HepG2 (cell line): ENCODE data around the gene MARS1. TPM values are rescaled to one million over a fixed set of nuclear protein-coding genes. Genes with fewer than 3 reads are reported as not detected.

Experiments
- ERF ChIP-seq: IDR thresholded peaks from 2 replicates; pipeline ENCODE4 v1.6.1; 2018; ENCODE audit warnings: missing biosample characterization, missing genetic modification reagents
- GABPB1 ChIP-seq: IDR thresholded peaks from 2 replicates; pipeline ENCODE4 v1.6.1; 2016; ENCODE audit warnings: mild to moderate bottlenecking, missing genetic modification reagents, moderate library complexity, missing compliant biosample characterization
- GATAD2A ChIP-seq: IDR thresholded peaks from 2 replicates; pipeline ENCODE4 v1.6.1; 2016
- GFI1 ChIP-seq: sonication (generic); formaldehyde crosslinking; IDR thresholded peaks from 2 replicates; pipeline ENCODE4 v1.5.0; 2020; ENCODE audit warnings: missing genetic modification reagents, mild to moderate bottlenecking, borderline replicate concordance
- HNRNPUL1 ChIP-seq: fragments of 200-400 bp; formaldehyde crosslinking; IDR thresholded peaks from 2 replicates; pipeline ENCODE4 v1.6.1; 2017; ENCODE audit warnings: low read depth, mild to moderate bottlenecking, low read length, moderate library complexity
- LBX2 ChIP-seq: sonication (generic); formaldehyde crosslinking; IDR thresholded peaks from 2 replicates; pipeline ENCODE4 v1.5.0; 2020; ENCODE audit warnings: missing genetic modification reagents, mild to moderate bottlenecking, borderline replicate concordance
- PTBP1 ChIP-seq: fragments of 200-400 bp; formaldehyde crosslinking; IDR thresholded peaks from 2 replicates; pipeline ENCODE4 v1.6.1; 2018; ENCODE audit warnings: low read length, low read depth; ENCODE audit not compliant: poor library complexity, severe bottlenecking
- RORA ChIP-seq: sonication (generic); formaldehyde crosslinking; IDR thresholded peaks from 2 replicates; pipeline ENCODE4 v1.5.0; 2020; ENCODE audit warnings: mild to moderate bottlenecking, missing genetic modification reagents, moderate library complexity
- SNAI1 ChIP-seq: sonication (generic); formaldehyde crosslinking; IDR thresholded peaks from 2 replicates; pipeline ENCODE4 v1.5.0; 2020; ENCODE audit warnings: mild to moderate bottlenecking, missing genetic modification reagents, borderline replicate concordance
- SRSF9 ChIP-seq: fragments of 200-400 bp; formaldehyde crosslinking; IDR thresholded peaks from 2 replicates; pipeline ENCODE4 v1.6.1; 2018; ENCODE audit warnings: borderline replicate concordance, mild to moderate bottlenecking, low read depth, low read length; ENCODE audit not compliant: insufficient read depth, poor library complexity, severe bottlenecking
- ZBTB34 ChIP-seq: sonication (generic); formaldehyde crosslinking; IDR thresholded peaks from 2 replicates; pipeline ENCODE4 v1.8.0; 2022; ENCODE audit warnings: mild to moderate bottlenecking, missing genetic modification reagents
- ZNF367 ChIP-seq: sonication (generic); formaldehyde crosslinking; IDR thresholded peaks from 2 replicates; pipeline ENCODE4 v1.4.0; 2020; ENCODE audit warnings: missing genetic modification reagents, borderline replicate concordance
- ZNF574 ChIP-seq: sonication (generic); formaldehyde crosslinking; IDR thresholded peaks from 2 replicates; pipeline ENCODE4 v1.4.0; 2020; ENCODE audit warnings: missing genetic modification reagents
- ZNF616 ChIP-seq: sonication (generic); formaldehyde crosslinking; IDR thresholded peaks from 2 replicates; pipeline ENCODE4 v1.5.0; 2020; ENCODE audit warnings: low read depth, mild to moderate bottlenecking, missing genetic modification reagents
- ZNF720 ChIP-seq: sonication (generic); formaldehyde crosslinking; IDR thresholded peaks from 2 replicates; pipeline ENCODE4 v1.4.0; 2020; ENCODE audit warnings: missing genetic modification reagents
- polyA plus RNA-seq, 8 experiments: library from polyadenylated mRNA; depleted of rRNA in 3 of 8; stranded (reverse) in 7 of 8; unstranded in 1 of 8; fragments of >200 nt; fragmentation: Illumina TruSeq in 4 of 8; extraction: Trizol in 4 of 8; gene quantifications; 2 replicates each; pipeline versions ENCODE4 v1.2.1 to v1.2.3, GENCODE V29; 2011 to 2016; ENCODE audit warnings: low read depth in 4 of 8, missing spikeins in 1 of 8, mixed read lengths in 1 of 8; ENCODE audit not compliant: insufficient read depth in 1 of 8
- total RNA-seq, 5 experiments: library from RNA; depleted of rRNA; stranded (reverse); fragments of >200 nt; fragmentation: Illumina TruSeq; extraction: Trizol; gene quantifications; 2 replicates each; pipeline ENCODE4 v1.2.3, GENCODE V29; 2016; ENCODE audit warnings: low read depth in 1 of 5
- TF ChIP-seq, protein P1 (sequence below), 2 experiments: sonication (generic) in 1 of 2; formaldehyde crosslinking in 1 of 2; IDR thresholded peaks; 2 replicates each; pipeline versions ENCODE4 v1.6.1 to v1.9.0; 2014 to 2022; ENCODE audit warnings: antibody characterized with exemption in 1 of 2, borderline replicate concordance in 1 of 2, inconsistent platforms in 1 of 2, low read depth in 1 of 2, missing genetic modification reagents in 1 of 2
- TF ChIP-seq, protein P2 (sequence below): sonication (generic); IDR thresholded peaks from 2 replicates; pipeline ENCODE4 v1.6.1; 2016; ENCODE audit warnings: low read depth, borderline replicate concordance

Gene MARS1
- total and polyA plus RNA-seq, 2 of the 13 experiments (the other 11 are each of a cell fraction or from before 2014, with no cell fraction given): 115 to 181 TPM

GRCh38 chr12:57459055-57459749, 28.7 kb upstream of the MARS1 start (continued):
- peak; percentile 38 for TF ChIP-seq ZNF574 (CRISPR knock-in tag)
- TF ChIP-seq GATAD2A: no peak
- TF ChIP-seq, protein P1, sequence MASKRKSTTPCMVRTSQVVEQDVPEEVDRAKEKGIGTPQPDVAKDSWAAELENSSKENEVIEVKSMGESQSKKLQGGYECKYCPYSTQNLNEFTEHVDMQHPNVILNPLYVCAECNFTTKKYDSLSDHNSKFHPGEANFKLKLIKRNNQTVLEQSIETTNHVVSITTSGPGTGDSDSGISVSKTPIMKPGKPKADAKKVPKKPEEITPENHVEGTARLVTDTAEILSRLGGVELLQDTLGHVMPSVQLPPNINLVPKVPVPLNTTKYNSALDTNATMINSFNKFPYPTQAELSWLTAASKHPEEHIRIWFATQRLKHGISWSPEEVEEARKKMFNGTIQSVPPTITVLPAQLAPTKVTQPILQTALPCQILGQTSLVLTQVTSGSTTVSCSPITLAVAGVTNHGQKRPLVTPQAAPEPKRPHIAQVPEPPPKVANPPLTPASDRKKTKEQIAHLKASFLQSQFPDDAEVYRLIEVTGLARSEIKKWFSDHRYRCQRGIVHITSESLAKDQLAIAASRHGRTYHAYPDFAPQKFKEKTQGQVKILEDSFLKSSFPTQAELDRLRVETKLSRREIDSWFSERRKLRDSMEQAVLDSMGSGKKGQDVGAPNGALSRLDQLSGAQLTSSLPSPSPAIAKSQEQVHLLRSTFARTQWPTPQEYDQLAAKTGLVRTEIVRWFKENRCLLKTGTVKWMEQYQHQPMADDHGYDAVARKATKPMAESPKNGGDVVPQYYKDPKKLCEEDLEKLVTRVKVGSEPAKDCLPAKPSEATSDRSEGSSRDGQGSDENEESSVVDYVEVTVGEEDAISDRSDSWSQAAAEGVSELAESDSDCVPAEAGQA (IDR thresholded peaks at IDR 0.05; ENCODE audit: low read depth): no peak
- TF ChIP-seq, protein P1 (CRISPR knock-in tag; IDR thresholded peaks at IDR 0.05; ENCODE audit: borderline replicate concordance): no peak
- no peak for TF ChIP-seq RORA
- TF ChIP-seq HNRNPUL1: no peak
- no peak for TF ChIP-seq PTBP1
- TF ChIP-seq ZNF720: no peak
- no peak for TF ChIP-seq LBX2
- TF ChIP-seq ZNF367 (CRISPR knock-in tag): no peak
- no peak for TF ChIP-seq ERF
- TF ChIP-seq, protein P2, sequence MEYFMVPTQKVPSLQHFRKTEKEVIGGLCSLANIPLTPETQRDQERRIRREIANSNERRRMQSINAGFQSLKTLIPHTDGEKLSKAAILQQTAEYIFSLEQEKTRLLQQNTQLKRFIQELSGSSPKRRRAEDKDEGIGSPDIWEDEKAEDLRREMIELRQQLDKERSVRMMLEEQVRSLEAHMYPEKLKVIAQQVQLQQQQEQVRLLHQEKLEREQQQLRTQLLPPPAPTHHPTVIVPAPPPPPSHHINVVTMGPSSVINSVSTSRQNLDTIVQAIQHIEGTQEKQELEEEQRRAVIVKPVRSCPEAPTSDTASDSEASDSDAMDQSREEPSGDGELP: no peak
- TF ChIP-seq GABPB1 (CRISPR knock-in tag): peak; percentile 23; the same call in 1 of the 2 replicates
- no peak for TF ChIP-seq ZNF616 (CRISPR knock-in tag)
- 0 out of 2 replicates have a peak, but pooled peaks have one; percentile 43 for TF ChIP-seq GFI1 (CRISPR knock-in tag)
- no peak for TF ChIP-seq SNAI1 (CRISPR knock-in tag)
- no peak for TF ChIP-seq ZBTB34 (CRISPR knock-in tag)
- TF ChIP-seq SRSF9: no peak
